HG03342 (cell line): ENCODE data around the gene TTC22.

Experiments
- ATAC-seq: cut with Tn5 transposase; IDR thresholded peaks from one replicate; pipeline ENCODE4 v1.9.1; 2021; ENCODE audit warnings: mild to moderate bottlenecking, moderate library complexity; ENCODE audit not compliant: unreplicated experiment

TTC22 gene

DNA sequence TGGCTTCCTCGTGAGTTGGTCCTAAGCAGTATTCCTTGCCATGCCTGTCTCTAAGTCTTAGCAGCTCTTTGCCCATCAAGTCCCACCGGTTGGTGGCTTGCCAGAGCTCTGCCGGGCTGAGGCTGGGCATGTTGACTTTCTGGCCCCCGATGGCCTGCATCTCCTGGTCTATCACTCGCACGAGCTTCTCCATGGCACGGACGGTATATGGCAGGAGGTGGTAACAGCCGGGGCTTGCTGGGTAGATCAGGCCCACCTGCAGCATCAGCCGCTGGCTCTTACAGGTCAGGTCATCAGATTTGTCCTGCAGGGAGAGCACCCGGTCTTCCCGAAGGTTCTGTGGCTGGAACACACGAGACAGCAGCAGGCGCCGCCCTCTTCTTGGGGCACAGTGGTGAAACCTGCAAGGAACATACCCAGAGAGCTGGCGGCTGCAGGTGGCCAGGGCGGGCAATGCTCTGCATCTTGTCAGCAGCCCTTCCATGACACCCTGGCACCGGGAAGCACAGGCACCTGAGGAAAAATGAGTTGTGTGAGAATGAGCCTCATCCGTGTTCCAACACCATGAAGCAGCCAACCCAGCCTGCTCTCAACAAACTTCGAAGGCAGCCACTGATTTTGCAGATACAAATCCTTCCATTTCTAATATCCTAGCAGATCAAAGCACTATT, 42.3 kb downstream of the TTC22 start:
- no peak for ATAC-seq

DNA sequence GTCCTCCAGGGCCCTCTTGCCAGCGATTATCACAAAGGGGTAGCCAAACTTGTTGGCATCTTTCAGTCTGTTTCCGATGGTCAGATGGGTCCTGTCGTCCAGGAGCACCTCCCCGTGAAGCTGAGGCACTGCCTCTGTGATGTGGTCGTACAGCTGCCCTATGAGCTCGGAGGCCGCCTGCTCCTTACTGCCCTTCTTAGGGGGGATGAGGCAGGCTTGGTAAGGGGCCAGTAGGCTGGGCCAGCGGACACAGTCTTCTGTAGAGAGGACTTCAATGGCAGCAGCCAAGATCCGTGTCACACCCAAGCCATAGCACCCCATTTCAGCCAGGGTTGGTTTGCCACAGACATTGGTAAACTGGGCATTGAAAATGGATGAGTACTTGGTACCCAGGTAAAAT, 43.3 kb downstream of the TTC22 start:
- ATAC-seq = no peak

DNA sequence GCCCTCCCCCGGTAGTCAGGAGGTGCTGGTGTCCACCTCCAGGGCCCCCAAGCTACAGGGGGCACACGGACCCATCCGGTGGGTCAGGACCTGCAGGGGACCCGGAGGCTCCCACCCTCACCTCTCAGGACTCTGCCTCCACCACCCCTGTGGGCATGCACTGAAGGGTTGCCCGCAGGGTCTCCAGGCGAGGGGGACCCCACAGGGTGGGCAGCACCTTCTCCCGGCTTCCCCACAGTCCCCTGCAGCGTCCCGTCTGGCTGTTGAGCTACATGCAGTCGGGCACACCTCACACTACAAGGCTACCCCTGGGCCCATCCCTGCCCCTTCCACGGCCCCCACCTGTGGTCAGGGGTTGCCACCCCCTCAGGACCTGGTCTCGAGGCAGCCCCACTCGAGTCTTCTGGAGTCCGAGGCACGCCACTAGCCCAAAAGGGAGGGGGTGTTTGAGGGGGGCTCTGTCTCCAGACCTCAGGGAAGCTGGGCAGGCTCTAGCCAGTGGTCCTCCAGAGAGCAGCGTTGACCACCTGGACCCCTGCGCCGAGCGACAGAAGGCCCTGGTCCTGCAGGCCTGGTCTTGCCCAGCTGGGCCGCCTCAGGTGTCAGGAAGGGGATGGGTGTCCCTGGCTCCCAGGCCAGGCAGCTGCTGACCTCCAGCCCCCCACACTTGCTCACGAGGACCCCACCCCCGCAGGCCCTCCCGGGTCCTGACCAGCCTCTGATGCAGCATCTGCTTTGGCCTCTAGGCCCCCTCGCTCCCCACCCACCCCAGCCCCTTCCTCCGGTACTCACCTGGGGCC, 46.4 kb downstream of the TTC22 start:
- no peak for ATAC-seq

DNA sequence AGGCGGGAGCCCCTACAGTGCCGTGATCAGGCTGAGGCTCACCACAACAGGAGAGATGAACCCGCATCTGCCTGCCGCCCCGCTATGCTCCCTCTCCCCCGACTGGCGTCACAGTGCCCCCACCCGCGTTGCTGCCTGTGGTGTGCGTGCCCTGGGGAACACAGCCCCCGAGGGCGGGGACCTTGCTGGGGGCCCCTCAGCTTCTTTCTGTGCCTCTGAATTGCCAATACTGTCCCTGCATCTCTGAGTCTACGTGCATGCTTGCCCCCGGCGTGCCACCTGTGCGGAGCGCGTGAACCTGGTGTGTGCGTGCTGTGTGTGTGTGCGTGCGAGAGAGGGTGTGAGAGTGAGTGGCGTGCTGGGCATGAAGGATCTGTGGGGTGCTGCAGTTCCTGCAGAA, 47.1 kb downstream of the TTC22 start:
- ATAC-seq = no peak

DNA sequence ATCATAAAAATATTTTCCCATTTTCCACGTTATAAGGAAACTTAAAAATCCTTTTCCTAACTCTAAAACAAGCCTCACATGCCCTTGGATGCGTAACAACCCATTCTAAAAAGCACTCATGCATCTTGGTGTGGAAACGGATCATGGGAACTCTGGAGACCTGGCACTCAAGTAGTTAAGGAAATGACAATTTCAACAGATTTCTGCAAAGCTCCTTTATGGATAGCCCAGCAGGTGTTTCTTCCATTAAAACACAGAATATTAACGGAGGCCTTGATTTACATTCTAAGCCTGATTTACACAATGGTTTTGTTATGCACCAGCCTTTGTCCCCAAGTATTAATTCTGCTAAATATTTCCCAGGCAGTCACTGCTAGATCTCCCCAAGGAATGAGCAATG, 49.7 kb downstream of the TTC22 start:
- ATAC-seq = no peak

DNA sequence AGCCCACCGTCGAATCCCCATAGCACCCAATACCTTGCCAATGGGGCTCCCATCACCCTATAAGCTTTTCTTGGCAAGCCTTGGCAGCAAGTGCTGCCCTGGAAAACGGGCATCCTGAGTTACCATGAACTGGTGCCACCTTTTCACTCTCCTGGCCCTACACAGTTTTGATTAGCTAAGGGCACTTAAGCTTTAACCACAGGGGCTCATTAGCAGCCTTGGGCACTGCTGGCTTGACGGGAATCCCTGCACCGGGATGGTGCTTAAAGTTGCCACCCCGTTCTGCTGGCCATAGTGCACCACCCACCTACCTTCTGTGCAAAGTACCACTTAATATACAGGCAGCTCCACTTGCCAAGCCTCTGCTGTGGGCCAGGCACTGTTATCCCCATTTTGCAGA, 50.5 kb downstream of the TTC22 start:
- no peak for ATAC-seq

DNA sequence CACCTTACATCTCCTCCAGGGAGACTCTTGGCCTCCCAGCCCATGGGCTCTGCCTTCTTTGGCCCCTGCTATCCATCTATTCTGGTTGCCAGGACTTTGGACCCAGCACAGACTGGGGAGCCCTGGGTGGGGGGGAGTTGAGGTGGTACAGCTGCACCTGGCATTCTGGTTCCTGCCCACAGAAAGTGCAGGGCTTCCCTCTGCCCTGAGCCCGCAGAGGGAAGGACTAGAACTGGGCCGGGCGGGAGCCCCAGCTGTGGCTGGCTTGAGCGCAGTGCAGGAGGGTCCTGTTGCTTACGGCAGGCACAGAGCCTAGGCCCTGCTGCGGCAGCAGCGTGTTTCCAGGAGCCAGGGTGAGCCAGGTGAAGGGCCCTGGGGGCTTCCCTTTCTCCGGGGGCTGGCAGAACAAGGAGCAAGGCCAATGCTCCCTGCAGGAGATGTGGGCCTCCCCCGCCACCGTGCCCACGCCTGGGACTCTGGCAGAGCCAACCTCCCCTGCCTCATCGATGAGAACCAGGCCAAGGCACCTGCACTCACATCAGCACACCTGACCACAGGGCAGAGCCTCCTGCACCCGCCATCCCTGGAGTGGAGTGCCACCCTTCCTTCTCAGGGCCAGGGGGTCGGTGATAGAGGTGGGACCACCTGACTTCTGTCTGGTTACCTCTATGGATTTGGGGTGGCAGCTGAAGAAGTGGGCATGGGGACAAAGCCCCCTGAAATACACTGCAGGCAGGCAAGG, 52.9 kb downstream of the TTC22 start:
- ATAC-seq = no peak

DNA sequence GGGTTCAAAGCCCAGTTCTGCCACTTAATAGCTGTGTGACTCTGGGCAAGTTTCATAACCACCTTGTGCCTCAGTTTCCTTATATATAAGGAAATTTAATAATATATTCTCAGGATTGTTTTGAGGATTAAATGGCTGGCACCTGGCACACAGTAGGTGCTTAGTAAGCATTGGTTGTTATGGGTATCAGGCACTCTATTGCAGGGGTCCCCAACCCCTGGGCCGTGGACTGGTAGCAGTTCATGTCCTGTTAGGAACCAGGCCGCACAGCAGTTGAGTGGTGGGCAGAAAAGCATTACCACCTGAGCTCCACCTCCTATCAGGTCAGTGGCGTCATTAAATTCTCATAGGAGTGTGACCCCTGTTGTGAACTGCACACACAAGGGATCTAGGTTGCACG, 55.3 kb downstream of the TTC22 start:
- ATAC-seq = no peak

DNA sequence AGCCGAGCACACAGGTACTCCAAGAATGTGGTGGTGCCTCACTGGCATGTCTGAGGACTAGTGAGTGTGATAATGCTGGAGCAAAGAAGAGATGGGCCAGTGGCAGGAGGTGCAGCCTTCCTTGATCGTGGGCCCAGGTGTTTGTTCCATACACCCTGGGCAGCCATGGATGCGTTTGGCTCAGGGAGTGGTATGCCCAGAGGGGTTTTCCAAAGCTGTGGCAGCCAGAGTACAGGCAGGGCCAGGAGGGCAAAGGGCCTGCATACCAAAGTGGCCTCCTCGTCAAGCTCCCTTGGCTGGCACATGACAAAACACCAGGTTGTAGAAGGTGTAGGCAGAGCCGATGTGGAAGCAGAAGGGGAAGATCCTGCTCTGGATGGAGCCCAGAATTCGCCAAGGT, 55.8 kb downstream of the TTC22 start:
- ATAC-seq = no peak

DNA sequence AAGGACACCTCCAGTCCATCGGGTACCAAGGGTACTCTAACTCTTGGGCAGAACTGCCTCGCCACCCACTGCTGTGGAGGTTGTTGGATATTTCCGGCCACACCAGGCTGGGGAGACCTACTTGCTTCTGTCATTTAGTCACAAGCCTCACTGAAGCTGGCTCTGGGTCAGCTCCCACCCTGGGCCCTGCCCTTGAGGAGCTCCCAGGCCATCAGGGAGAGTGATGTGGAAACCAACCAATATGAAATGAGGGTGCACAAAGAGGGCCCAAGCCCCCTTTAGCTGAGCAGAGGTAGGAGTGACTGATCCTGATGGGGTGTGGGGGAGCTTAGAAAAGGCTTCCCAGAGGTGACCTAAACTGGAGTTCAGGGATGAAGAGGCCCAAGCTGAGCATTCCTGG, 56.4 kb downstream of the TTC22 start:
- ATAC-seq = no peak

DNA sequence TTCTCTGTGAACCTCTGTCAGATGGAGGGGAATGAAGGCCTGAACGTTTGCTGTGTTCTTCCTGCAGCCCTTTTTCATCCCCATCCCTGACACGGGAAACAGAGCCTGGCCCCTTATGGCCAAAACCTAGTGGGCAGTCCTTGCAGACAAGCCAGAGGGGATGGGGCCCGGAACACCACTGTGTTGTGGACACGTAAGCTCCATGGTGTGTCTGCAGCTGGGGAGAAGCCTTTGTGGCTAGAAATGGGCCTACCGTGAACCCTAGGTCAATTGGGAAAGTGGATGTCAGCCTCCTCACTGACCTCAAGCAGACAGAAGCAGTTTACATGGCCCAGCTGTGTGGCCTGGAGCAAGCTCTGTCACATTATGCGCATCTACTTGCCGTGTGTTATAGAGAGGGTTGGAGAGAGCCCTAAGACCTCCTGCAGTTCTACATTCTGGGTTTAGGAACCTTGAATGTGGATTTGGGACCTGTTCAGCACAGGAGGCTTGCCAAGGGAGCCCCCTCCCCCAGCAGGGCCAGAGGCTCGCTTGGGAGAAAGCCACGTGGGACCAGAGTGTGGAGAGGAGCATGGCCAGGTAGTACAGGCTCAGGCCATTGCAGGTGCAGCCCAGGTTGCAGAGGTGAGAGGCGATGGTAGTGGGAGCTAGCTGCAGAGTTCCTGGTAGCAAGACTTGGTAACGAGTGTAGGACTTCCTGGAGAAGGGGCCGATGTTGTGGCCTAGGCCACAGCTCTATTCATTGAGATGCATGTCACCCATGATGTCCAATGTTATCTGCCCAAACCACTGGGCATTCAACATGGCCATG, 57.5 kb downstream of the TTC22 start:
- no peak for ATAC-seq

DNA sequence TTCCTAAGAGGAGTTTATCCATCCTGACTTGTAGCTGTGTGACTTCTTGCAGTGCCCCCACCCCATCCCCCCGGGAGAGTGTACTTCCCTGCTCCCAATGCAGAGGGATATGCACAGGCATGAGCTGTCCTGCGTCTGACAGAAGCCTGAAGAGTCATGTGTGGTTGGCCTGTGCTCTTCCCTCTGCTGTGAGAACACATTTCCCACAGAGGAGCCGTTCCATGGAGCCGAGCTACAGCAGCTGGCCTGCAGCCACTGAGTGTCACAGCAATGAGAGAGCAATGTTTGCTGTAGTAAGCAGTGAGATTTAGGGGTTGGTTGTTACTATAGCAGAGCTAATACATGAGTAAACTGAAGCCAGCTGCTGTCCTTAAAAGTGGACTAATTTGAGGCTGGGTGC, 58.8 kb downstream of the TTC22 start:
- ATAC-seq = no peak

DNA sequence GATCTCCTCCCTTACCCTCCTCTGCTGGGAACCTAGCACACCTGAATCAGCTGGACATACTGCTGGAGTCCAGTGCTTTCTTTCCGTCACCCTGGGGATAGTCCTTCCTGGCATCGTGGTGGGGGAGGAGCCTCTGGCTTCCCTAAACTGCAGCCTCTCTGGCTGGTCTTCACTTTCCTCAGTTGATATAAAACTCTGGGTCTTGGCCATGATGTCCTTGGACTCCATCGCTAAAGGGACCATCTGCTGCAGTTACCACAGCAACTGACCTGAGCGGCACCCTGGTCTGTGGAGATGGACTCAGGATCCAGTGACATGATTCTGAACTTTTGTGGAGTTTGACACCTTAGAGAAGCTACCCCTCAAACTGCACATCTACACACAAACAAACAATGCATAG, 59.6 kb downstream of the TTC22 start:
- no peak for ATAC-seq

DNA sequence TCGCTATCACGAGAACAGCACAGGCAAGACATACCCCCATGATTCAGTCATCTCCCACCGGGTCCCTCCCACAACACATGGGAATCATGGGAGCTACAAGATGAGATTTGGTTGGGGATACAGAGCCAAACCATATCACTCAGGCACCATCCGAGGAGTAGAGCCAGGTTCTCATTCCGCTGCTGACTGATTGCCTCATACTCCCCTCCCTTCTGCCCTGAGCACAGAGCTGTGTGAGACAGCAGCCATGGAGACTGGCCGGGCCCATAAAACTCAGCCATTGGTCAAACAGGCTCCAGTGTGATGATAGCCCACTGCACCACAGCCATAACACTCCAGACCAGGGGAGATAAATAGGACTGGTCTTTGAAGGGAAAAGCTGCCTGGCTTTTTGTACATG, 62.9 kb downstream of the TTC22 start:
- ATAC-seq = no peak

DNA sequence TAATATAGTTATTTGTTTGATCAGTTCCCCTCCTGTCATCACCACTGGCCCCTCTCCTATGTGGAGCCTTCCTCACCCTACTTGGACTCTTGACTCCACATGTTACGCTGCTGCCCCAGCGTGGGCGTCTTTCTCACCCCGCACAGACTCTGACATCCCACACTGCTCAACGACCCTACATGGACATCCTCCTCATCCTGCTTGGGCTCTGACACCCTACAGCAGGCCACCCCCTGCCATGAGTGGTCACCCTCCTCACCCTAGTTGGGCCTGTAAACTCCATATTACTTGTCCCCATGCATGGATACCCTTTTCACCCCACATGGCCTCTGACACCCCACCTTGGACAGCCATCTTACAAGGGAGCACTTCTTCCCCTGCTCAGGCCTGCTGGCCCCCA, 64.4 kb downstream of the TTC22 start:
- no peak for ATAC-seq
